Fibroblast of the conjunctiva (primary cell): ENCODE measurements around the gene C9orf78.
"Not testable (repeated sequence)": the region's sequence is repeated elsewhere in the genome, so short reads cannot be mapped to it uniquely, and the experiment has no call there.

Experiments used
- DNase-seq: peaks from one replicate; pipeline ENCODE4 v3.0.0-alpha.2; 2010; ENCODE audit warnings: low read depth

Gene C9orf78

DNA sequence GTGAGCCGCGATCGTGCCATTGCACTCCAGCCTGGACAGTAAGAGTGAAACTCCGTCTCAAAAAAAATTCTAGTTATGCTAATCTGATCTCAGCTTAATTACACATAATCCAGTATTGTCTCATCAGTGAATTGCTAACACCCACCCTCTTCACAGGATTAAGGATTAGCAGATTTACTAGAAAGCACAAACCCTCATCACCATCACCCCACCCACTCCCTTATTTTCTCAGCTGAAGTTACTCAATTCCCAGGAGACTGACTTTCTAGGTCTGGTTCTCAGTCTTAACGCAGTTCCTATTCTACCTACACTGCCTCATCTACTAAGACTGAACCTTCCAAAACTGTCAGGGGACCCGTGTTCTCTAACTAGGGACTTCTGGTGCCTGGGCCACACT lies 23.1 kb downstream of the C9orf78 start:
- DNase-seq, result no peak

- DNase-seq, result no peak
These were observed 24.3 kb downstream of the C9orf78 start for GRCh38 chr9:129810788-129811187.

DNA sequence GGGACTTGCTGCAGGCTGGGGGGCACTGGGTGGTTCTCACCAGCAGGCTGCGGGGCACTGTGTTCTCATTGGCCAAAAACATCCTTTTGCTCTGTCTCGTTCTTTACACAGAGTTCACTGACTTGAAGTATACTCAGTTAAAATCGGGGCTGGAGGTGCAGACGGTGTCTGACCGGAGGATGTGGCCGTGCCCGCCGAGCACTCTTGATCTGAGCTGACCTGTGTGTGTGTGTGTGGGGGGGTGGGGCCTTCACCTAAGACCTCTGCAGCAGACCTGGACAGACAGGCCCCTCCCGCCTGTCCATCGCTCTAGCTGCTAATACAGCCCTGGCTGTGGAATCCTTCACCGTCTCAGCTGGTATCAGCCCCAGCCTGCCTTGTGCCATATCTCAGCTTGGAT lies 25.0 kb downstream of the C9orf78 start:
- DNase-seq, result no peak

DNA sequence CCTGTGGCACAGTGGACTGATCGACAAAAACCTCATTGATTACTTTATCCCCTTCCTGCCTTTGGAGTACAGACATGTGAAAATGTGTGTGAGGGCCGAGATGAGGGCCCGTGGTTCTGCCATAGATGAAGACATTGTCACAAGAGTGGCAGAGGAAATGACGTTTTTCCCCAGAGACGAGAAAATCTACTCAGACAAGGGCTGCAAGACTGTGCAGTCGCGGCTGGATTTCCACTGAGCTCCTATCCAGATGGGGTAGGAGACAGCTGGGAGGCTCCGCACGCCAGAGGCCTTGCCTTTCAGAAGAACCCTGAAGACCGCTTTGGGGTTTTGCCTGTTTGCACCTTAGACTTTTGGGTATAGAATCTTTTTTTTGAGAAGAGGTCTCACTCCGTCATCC lies 25.7 kb downstream of the C9orf78 start:
- DNase-seq, result no peak

- DNase-seq, result no peak
These were observed 29.0 kb downstream of the C9orf78 start for GRCh38 chr9:129806061-129806460.

- no peak for DNase-seq
These were observed 31.4 kb downstream of the C9orf78 start for GRCh38 chr9:129803676-129804060.

- DNase-seq, result peak; percentile 89
These were observed 32.0 kb downstream of the C9orf78 start, which contains the start of gene TOR1B for GRCh38 chr9:129802833-129803675. TOR1B (plus strand) TSS chr9:129803184; CDS start chr9:129803213, 29 bp downstream.

- no peak for DNase-seq
These were observed 33.6 kb downstream of the C9orf78 start for GRCh38 chr9:129801504-129801903.

DNA sequence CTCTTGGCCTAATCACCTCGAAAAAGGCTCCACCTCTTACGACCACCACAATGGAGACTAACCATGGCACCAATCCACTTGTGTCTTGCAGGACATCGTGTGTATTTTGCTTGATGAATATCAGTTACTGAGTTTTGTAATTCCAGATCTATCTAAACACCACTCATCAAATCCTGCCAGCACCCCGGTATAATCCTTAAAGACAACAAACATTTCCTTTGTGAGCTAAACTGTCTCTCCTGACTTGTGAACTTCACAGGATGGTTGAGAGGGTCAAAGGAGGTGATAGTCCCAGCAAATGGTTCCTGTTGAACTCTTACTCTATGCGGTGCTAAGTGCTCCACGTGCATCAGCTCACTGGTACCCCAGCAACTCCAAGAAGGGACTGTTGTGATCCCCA lies 36.1 kb downstream of the C9orf78 start:
- DNase-seq, result no peak

DNA sequence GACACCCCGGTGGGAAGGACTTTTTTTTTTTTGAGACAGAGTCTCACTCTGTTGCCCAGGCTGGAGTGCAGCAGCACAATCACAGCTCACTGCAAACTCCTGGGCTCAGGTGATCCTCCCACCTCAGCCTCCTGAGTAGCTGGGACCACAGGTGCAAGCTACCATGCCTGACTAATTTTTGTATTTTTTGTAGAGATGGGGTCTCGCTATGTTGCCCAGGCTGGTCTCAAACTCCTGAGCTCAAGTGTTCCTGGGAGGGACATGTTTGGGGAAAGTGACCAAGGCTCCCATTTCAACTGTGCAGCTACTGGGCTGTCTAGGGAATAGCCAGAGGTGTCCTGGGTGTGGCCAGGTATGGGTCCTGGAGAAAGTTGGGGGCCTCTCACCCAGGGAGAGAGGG lies 39.0 kb downstream of the C9orf78 start:
- DNase-seq, result not testable (repeated sequence)

DNA sequence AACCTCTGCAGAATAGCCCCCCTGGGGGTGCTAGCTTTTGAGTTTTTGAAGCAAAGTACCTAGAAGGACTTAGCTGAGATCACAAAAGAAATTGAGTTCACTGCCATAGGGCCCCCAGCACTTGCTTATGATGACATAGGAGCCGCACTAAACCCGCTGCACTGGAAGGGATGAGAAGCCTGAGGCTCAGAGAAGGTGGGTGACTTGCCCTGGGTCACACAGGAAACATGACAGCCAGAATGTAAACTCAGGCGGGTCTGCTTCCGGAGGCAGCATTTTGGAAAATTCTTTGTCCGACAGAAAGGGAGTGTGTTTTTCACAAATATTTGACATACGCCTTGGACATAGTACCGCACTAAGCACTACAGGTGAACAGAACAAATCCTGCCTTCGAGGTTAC lies 40.5 kb downstream of the C9orf78 start:
- no peak for DNase-seq

- DNase-seq, result no peak
These were observed 48.6 kb downstream of the C9orf78 start for GRCh38 chr9:129786481-129786880.

DNA sequence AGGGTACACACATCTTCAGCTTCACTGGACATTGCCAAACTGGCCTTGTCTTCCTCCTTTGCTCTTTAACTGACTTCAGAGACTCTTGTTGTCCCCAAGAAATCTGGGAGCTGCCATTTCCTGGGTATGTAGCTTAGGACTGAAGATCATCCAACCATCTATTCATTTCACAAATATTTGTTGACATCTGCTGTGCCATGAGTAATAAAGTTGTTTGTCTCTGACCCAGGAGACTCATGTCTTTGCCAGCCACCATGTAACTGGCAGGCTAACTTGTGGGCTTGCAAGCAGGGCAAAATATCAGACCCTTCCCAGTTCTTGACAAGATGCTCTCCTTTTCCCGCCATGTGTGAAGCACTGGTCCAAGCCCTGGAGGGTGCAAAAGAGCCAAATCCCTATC lies 49.2 kb downstream of the C9orf78 start:
- DNase-seq, result no peak

DNA sequence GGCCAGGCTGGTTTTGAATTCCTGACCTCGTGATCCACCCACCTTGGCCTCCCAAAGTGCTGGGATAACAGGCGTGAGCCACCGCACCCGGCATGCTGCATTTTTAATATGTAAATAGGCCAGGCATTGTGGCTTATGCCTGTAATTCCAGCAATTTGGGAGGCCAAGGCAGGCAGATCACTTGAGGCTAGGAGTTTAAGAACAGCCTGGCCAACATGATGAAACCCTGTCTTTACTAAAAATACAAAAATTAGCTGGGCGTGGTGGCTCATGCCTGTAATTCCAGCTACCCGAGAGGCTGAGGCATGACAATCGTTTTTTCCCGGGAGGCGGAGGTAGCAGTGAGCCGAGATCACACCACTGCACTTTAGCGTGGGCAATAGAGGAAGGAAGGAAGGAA lies 50.1 kb downstream of the C9orf78 start:
- not testable (repeated sequence) for DNase-seq

DNA sequence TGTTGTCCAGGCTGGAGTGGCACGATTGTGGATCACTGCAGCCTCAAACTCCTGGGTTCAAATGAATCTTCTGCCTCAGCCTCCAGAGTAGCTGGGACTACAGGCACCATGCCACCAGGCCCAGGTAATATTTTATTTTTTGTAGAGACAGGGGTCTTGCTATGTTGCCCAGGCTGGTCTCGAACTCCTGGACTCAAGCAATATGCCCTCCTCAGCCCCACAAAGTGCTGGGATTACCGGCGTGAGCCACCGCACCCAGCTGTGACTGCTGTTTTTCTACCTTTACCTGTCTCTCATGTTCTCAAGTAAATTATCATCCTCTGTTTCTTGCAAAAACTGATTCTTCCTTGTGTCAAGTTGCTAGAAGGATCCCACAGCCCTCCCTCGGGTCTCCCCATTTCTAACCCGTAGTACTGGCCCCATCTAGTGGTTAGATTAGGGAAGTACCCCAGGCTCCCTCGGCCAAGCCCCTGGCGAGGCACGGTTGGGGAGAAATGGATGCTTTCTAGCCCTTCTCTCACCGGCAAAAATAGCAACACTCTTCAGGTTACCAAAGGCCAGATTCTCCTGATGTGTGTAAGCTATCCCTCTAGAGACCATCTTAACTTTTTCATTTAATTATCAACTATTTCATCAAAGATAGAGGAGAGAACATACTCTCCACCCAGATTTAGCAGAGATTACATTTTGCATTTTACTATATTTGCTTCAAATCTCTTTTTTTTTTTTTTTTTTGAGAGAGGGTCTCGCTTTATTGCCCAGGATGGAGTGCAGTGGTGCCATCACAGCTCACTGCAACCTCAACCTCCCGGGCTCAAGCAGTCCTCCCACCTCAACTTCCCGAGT lies 51.3 kb downstream of the C9orf78 start:
- peak; percentile 71 for DNase-seq

GRCh38 chr9:129781981-129782380 lies 53.1 kb downstream of the C9orf78 start:
- DNase-seq, result no peak

DNA sequence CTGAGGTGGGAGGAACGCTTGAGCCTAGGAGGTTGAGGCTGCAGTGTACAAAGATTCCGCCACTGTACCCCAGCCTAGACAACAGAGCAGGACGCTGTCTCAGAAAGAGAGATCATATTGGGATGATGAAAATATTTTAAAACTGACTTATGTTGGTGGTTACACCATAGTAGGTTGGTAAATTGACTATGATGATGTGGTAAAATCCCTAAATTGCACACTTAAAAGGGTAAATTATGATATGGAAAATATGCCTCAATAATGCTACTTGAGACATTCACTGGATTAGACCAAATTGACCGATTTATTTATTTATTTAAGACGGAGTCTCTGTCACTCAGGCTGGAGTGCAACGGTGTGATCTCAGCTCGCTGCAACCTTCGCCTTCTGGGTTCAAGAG lies 53.9 kb downstream of the C9orf78 start:
- DNase-seq, result no peak

- no peak for DNase-seq
These were observed 55.4 kb downstream of the C9orf78 start for GRCh38 chr9:129779560-129780190.

DNA sequence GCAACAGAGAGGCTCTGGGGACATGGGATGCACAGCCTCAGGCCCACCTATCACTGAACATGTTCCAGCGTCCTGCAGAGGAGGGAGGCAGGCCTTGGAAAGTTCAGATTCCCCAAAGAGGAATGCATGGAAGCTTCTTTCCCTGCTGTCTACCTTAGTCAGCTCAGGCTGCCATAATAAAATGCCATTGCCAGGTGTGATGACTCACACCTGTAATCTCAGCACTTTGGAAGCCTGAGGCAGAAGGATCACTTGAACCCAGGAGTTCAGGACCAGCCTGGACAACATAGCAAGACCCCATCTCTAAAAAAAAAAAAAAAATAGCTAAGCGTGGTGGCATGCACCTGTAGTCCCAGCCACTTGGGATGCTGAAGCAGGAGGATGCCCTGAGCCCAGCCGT lies 56.6 kb downstream of the C9orf78 start:
- DNase-seq, result no peak

GRCh38 chr9:129777769-129778130 lies 57.3 kb downstream of the C9orf78 start:
- no peak for DNase-seq
